ENCODE measurements around the gene TRIM9.

- TF ChIP-seq, protein P1, sequence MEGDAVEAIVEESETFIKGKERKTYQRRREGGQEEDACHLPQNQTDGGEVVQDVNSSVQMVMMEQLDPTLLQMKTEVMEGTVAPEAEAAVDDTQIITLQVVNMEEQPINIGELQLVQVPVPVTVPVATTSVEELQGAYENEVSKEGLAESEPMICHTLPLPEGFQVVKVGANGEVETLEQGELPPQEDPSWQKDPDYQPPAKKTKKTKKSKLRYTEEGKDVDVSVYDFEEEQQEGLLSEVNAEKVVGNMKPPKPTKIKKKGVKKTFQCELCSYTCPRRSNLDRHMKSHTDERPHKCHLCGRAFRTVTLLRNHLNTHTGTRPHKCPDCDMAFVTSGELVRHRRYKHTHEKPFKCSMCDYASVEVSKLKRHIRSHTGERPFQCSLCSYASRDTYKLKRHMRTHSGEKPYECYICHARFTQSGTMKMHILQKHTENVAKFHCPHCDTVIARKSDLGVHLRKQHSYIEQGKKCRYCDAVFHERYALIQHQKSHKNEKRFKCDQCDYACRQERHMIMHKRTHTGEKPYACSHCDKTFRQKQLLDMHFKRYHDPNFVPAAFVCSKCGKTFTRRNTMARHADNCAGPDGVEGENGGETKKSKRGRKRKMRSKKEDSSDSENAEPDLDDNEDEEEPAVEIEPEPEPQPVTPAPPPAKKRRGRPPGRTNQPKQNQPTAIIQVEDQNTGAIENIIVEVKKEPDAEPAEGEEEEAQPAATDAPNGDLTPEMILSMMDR (conservative IDR thresholded peaks at IDR 0.05; ENCODE audit: low read length), result no peak
- TF ChIP-seq EZH2phosphoT487 (IDR thresholded peaks at IDR 0.05; ENCODE audit: borderline replicate concordance), result no peak
Observed at GRCh38 chr14:51097287-51097686, 2.4 kb upstream of the TRIM9 start.
